Dendritic cell treated with granulocyte-macrophage colony-stimulating factor and Interleukin-4, amounts not matched to agents 40 ng/mL and 50 ng/mL, for 4 days (primary cell): ENCODE results near the gene DLL1.

Experiments used
- H3K27ac Mint-ChIP-seq: one replicate; pipeline ENCODE4 v1.8.0; 2022; ENCODE audit warnings: mild to moderate bottlenecking, mixed read lengths
- H3K27me3 Mint-ChIP-seq: one replicate; pipeline ENCODE4 v1.8.0; 2022; ENCODE audit warnings: mild to moderate bottlenecking, mixed read lengths
- H3K36me3 Mint-ChIP-seq: one replicate; pipeline ENCODE4 v1.8.0; 2022; ENCODE audit warnings: low read depth, mixed read lengths
- H3K4me1 Mint-ChIP-seq: one replicate; pipeline ENCODE4 v1.8.0; 2022; ENCODE audit warnings: low read depth, mixed read lengths
- H3K4me3 Mint-ChIP-seq: one replicate; pipeline ENCODE4 v1.8.0; 2022; ENCODE audit warnings: mild to moderate bottlenecking, moderate library complexity, mixed read lengths
- H3K9me3 Mint-ChIP-seq: one replicate; pipeline ENCODE4 v1.8.0; 2022; ENCODE audit warnings: mixed read lengths
- intact Hi-C: fragments of 100-400 bp; cut with micrococcal nuclease; formaldehyde crosslinking; loops from one replicate; pipeline ENCODE4 v1.15.0; 2022

The DLL1 gene

DNA sequence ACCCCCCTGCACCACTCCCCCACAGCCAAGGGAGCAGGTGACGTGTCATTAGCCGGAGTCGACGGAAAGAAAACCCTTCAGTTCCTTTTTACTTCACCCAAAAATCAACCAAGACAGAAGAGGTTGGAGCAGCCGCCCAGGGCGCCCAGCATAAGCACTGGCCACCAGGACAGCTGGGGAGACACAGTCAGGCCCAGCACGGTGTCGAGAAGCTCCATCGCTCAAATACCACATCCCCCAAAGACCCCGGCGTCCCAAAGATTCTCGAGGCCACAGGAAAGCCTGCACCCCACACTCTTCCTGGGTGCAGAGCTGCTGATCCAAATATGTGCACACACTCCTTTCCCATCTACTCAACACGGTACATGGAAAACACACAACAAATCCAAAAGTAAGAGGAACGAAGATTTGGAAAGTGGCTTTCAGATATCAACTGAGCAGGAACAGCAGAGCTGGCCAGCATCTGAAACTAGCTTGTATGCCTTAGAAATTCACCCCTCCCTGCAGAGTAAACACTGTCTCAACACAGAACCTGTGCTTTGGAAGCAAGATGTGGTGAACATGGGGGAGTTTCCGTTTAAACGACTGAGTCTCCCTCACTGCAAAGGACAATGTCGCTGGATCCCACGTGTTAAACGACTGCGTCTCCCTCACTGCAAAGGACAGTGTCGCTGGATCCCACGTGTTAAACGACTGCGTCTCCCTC, 54.6 kb downstream of the DLL1 start:
- no peaks in the 10 kb centered on the region for H3K9me3 Mint-ChIP-seq
- H3K4me1 Mint-ChIP-seq: no peaks in the 10 kb centered on the region
- no peak overlapping the region for H3K4me3 Mint-ChIP-seq
- intact Hi-C loops: no loop called here
- no peaks in the 10 kb centered on the region for H3K36me3 Mint-ChIP-seq
- no peak overlapping the region for H3K27ac Mint-ChIP-seq
- H3K27me3 Mint-ChIP-seq: peaks cover 12% of the 10 kb centered on the region

- no peak overlapping the region for H3K4me3 Mint-ChIP-seq
- H3K27me3 Mint-ChIP-seq: peaks cover 12% of the 10 kb centered on the region
- no peaks in the 10 kb centered on the region for H3K9me3 Mint-ChIP-seq
- H3K27ac Mint-ChIP-seq: no peak overlapping the region
- intact Hi-C loops: no loop called here
- H3K4me1 Mint-ChIP-seq: no peaks in the 10 kb centered on the region
- no peaks in the 10 kb centered on the region for H3K36me3 Mint-ChIP-seq
Observed at GRCh38 chr6:170235391-170236125, 55.3 kb downstream of the DLL1 start.

DNA sequence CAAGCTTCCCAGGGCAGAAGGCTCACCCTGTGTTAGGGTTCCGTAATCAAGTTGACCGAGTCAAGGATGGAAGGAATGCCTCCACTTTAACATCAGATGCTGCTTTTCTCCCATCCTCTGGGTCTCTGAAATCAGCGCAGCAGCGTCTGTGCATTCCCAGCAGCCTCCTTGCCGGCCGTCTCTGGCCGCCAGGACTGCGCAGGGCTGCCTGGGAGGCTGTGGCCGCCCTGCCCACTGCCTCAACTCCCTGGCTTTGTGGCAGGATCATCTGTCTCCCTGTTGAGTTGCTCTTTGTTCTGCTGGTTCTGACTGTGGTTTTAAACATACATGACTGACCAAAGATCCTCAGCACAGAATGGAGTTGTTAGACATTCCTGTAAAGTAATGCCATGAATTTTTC, 56.5 kb downstream of the DLL1 start:
- Mint-ChIP-seq H3K4me3 (no peak overlapping the region), H3K4me1 (no peaks in the 10 kb centered on the region), H3K27ac (no peak overlapping the region), H3K9me3 (no peaks in the 10 kb centered on the region), H3K36me3 (no peaks in the 10 kb centered on the region), H3K27me3 (peaks cover 7% of the 10 kb centered on the region)
- intact Hi-C loops: no loop called here

- H3K36me3 Mint-ChIP-seq: no peaks in the 10 kb centered on the region
- intact Hi-C loops: no loop called here
Observed at GRCh38 chr6:170233286-170234205, 57.3 kb downstream of the DLL1 start.

More at GRCh38 chr6:170233286-170234205, 57.3 kb downstream of the DLL1 start:
- Mint-ChIP-seq H3K27ac (no peak overlapping the region), H3K27me3 (peaks cover 7% of the 10 kb centered on the region), H3K4me3 (no peak overlapping the region), H3K4me1 (no peaks in the 10 kb centered on the region), H3K9me3 (no peaks in the 10 kb centered on the region)
